ENCODE data around the gene FAR1.
A peak's percentile ranks its signal among the peaks of the same experiment; 100 is the strongest.

Gene FAR1

GRCh38 chr11:13679768-13680167 is 11.3 kb downstream of the FAR1 start:
- peaks cover 20 to 100% (median 53%) of the 10 kb centered on the region in 11 experiments; a peak in 18 of 22 replicates for H4K20me1 ChIP-seq
- H3K27me3 ChIP-seq, result no peaks in the 10 kb centered on the region
- peaks cover 0 to 6% (median 0%) of the 10 kb centered on the region in 11 experiments; a peak in 5 of 22 replicates for H3K9me3 ChIP-seq (replicated peaks in 1 of 11)
- peaks cover under 1 to 53% (median 15%) of the 10 kb centered on the region in 11 experiments; a peak in 18 of 22 replicates for H3K36me3 ChIP-seq
- H3K4me1 ChIP-seq, result peaks cover 3 to 92% (median 20%) of the 10 kb centered on the region in 10 experiments; a peak in 17 of 20 replicates
- H3K4me2 ChIP-seq, result peak overlapping the region in 2 of 11 experiments; percentile 20 to 38; a peak in 3 of 22 replicates
- peak overlapping the region in 1 of 11 experiments; percentile 26; a peak in 1 of 22 replicates for H3K27ac ChIP-seq
- H3K9ac ChIP-seq, result no peak overlapping the region
- TF ChIP-seq Cebpa-rat (IDR thresholded peaks at IDR 0.05), result no peak
- H3K4me3 ChIP-seq, result no peak overlapping the region

- TF ChIP-seq Cebpa-rat (IDR thresholded peaks at IDR 0.05), result no peak
- Histone ChIP-seq H3K4me2 (peak overlapping the region in 6 of 11 experiments; percentile 2 to 51 (median 15); a peak in 7 of 22 replicates), H3K36me3 (peaks cover 10 to 62% (median 23%) of the 10 kb centered on the region in 11 experiments; a peak in 19 of 22 replicates), H3K4me3 (no peak overlapping the region), H3K27ac (peak overlapping the region in 5 of 11 experiments; percentile 7 to 26 (median 17); a peak in 6 of 22 replicates), H3K9ac (no peak overlapping the region), H4K20me1 (peaks cover 20 to 100% (median 62%) of the 10 kb centered on the region in 11 experiments; a peak in 19 of 22 replicates), H3K27me3 (no peaks in the 10 kb centered on the region), H3K9me3 (replicated peaks in 1 of 11) (peaks cover 0 to 14% (median 0%) of the 10 kb centered on the region in 11 experiments; a peak in 5 of 22 replicates), H3K4me1 (peaks cover 0 to 92% (median 11%) of the 10 kb centered on the region in 10 experiments; a peak in 15 of 20 replicates)
These were observed 12.2 kb downstream of the FAR1 start for GRCh38 chr11:13680501-13681264.

GRCh38 chr11:13681446-13681845 is 13.0 kb downstream of the FAR1 start:
- no peaks in the 10 kb centered on the region for H3K27me3 ChIP-seq

GRCh38 chr11:13682212-13682611 is 13.7 kb downstream of the FAR1 start:
- Histone ChIP-seq H3K36me3 (peaks cover 12 to 73% (median 36%) of the 10 kb centered on the region in 11 experiments; a peak in 21 of 22 replicates), H3K4me1 (peaks cover 0 to 80% (median 9%) of the 10 kb centered on the region in 10 experiments; a peak in 10 of 20 replicates), H3K4me3 (no peak overlapping the region), H4K20me1 (peaks cover 24 to 100% (median 78%) of the 10 kb centered on the region in 11 experiments; a peak in 19 of 22 replicates), H3K9ac (no peak overlapping the region), H3K9me3 (replicated peaks in 1 of 11) (peaks cover under 1 to 23% (median 4%) of the 10 kb centered on the region in 11 experiments; a peak in 17 of 22 replicates), H3K4me2 (peak overlapping the region in 2 of 11 experiments; percentile 63 to 64; a peak in 4 of 22 replicates), H3K27ac (no peak overlapping the region; a peak in 1 of 22 replicates), H3K27me3 (no peaks in the 10 kb centered on the region)
- no peak for TF ChIP-seq Cebpa-rat (IDR thresholded peaks at IDR 0.05)

More at GRCh38 chr11:13681446-13681845, 13.0 kb downstream of the FAR1 start:
- Histone ChIP-seq H3K9me3 (replicated peaks in 1 of 11) (peaks cover 0 to 15% (median 0%) of the 10 kb centered on the region in 11 experiments; a peak in 5 of 22 replicates), H3K36me3 (peaks cover 12 to 67% (median 28%) of the 10 kb centered on the region in 11 experiments; a peak in 19 of 22 replicates), H3K4me1 (peaks cover 0 to 88% (median 9%) of the 10 kb centered on the region in 10 experiments; a peak in 10 of 20 replicates), H4K20me1 (peaks cover 24 to 100% (median 70%) of the 10 kb centered on the region in 11 experiments; a peak in 19 of 22 replicates), H3K4me3 (no peak overlapping the region), H3K9ac (no peak overlapping the region), H3K4me2 (peak overlapping the region in 2 of 11 experiments; percentile 38 to 51; a peak in 4 of 22 replicates), H3K27ac (peak overlapping the region in 2 of 11 experiments; percentile 18 to 26; a peak in 2 of 22 replicates)
- no peak for TF ChIP-seq Cebpa-rat (IDR thresholded peaks at IDR 0.05)

DNA sequence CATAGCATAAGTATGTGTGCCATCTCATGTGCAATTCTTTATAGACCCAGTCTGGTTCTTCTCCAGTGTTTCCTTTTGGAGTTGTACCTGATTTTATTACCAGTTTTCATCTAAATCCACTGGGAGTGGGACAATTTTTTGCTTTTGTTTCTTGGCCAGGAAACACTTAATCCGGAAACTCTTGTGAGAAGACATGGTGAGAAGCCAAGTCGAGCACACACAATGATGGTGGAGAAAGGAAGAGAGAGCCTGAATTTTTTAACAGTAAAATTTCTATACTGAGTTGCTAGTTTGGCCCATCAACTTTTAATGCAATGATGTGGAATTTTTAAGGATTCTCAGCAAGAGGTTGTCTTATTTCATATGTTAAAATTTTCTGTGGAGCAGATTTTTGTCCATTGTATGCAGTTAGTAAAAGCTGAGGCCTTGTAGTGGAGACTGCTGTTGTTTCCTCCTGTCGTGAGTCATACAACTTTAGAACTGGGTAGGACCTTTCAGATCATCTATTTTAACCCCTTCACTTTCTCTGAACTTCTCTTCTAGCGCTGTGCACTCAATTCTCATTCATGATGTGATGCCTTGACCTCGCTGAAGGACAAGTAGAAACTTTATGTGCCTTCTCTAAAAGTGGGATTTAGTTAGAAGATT is 17.1 kb downstream of the FAR1 start:
- Histone ChIP-seq H3K27ac (no peak overlapping the region), H3K36me3 (peaks cover 15 to 68% (median 36%) of the 10 kb centered on the region in 11 experiments), H3K4me2 (peak overlapping the region in 1 of 11 experiments; percentile 6; a peak in 2 of 22 replicates), H4K20me1 (peaks cover 28 to 96% (median 78%) of the 10 kb centered on the region in 11 experiments; a peak in 21 of 22 replicates), H3K27me3 (no peaks in the 10 kb centered on the region), H3K4me1 (peaks cover 0 to 47% (median 2%) of the 10 kb centered on the region in 10 experiments; a peak in 10 of 20 replicates), H3K9ac (no peak overlapping the region), H3K4me3 (no peak overlapping the region), H3K9me3 (replicated peaks in 1 of 11) (peaks cover 8 to 36% (median 15%) of the 10 kb centered on the region in 11 experiments; a peak in 18 of 22 replicates)
- TF ChIP-seq Cebpa-rat (IDR thresholded peaks at IDR 0.05), result no peak

- no peak overlapping the region for H3K4me3 ChIP-seq
- TF ChIP-seq Cebpa-rat (IDR thresholded peaks at IDR 0.05), result no peak
- H4K20me1 ChIP-seq, result peaks cover 23 to 97% (median 80%) of the 10 kb centered on the region in 11 experiments; a peak in 20 of 22 replicates
- H3K4me1 ChIP-seq, result peaks cover 0 to 35% (median 0%) of the 10 kb centered on the region in 10 experiments; a peak in 5 of 20 replicates
- H3K27ac ChIP-seq, result no peak overlapping the region
- peaks cover 12 to 45% (median 20%) of the 10 kb centered on the region in 11 experiments; a peak in 19 of 22 replicates for H3K9me3 ChIP-seq (replicated peaks in 1 of 11)
- no peak overlapping the region for H3K4me2 ChIP-seq
- H3K9ac ChIP-seq, result no peak overlapping the region
- H3K36me3 ChIP-seq, result peaks cover 19 to 72% (median 43%) of the 10 kb centered on the region in 11 experiments
- H3K27me3 ChIP-seq, result no peaks in the 10 kb centered on the region
These were observed 18.3 kb downstream of the FAR1 start for GRCh38 chr11:13686776-13687175.

DNA sequence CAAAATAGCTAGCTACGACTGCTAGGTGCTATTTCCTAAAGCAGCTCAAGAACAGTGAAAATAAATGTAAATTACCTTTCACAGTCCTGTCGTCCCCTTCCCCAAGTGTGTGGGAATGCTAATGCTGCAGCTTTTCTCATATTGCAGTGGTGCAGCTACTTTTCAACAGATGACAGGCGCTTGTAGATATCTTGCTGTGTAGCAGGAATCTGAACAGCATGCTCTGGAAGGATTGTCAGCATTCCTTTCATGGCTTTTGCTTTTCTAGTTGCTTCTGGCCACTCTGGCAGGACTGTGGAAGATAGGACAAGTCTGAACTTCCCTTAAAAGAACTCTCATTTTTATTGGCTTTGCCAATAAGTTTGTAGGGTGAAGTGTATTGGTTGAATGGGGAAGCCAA is 18.8 kb downstream of the FAR1 start:
- TF ChIP-seq Cebpa-rat (IDR thresholded peaks at IDR 0.05), result no peak
- H3K9ac ChIP-seq, result no peak overlapping the region
- H3K4me3 ChIP-seq, result no peak overlapping the region
- H3K9me3 ChIP-seq (replicated peaks in 1 of 11), result peaks cover 12 to 45% (median 20%) of the 10 kb centered on the region in 11 experiments; a peak in 19 of 22 replicates
- no peaks in the 10 kb centered on the region for H3K27me3 ChIP-seq
- peaks cover 19 to 77% (median 42%) of the 10 kb centered on the region in 11 experiments for H3K36me3 ChIP-seq
- peaks cover 0 to 33% (median 0%) of the 10 kb centered on the region in 10 experiments; a peak in 5 of 20 replicates for H3K4me1 ChIP-seq
- H4K20me1 ChIP-seq, result peaks cover 23 to 97% (median 82%) of the 10 kb centered on the region in 11 experiments; a peak in 20 of 22 replicates
- H3K27ac ChIP-seq, result no peak overlapping the region
- H3K4me2 ChIP-seq, result no peak overlapping the region

DNA sequence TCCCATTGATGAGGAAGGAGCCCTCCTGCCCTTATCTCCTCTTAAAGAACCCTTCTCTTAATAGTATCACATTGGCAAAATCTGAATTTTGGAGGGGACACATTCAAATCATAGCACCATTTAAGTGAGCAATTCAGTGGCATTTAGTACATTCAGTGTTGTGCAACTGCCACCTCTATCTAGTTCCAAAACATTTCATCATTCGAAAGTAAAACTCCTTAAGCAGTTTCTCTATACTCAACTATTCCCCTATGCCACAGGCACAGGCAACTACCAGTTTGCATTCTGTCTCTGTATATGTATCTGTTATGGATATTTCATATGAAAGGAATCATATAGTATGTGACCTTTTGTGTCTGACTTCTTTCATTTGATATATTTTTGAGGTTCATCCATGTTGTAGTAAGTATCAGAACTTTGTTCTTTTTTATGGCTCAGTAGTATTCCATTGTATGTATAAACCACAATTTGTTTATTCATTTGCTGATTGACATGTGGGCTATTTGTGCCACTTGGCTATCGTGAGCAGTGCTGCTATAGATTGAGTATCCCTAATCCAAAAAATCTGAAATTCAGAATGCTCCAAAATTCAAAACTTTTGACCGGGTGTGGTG is 22.9 kb downstream of the FAR1 start:
- H4K20me1 ChIP-seq, result peaks cover 25 to 97% (median 75%) of the 10 kb centered on the region in 11 experiments; a peak in 21 of 22 replicates
- H3K27me3 ChIP-seq, result no peaks in the 10 kb centered on the region
- H3K4me1 ChIP-seq, result peaks cover 0 to 14% (median 0%) of the 10 kb centered on the region in 10 experiments; a peak in 3 of 20 replicates
- H3K4me3 ChIP-seq, result no peak overlapping the region
- no peak overlapping the region for H3K4me2 ChIP-seq
- peaks cover 31 to 78% (median 50%) of the 10 kb centered on the region in 11 experiments for H3K36me3 ChIP-seq
- TF ChIP-seq Cebpa-rat (IDR thresholded peaks at IDR 0.05), result no peak
- H3K9me3 ChIP-seq (replicated peaks in 1 of 11), result peaks cover 12 to 33% (median 20%) of the 10 kb centered on the region in 11 experiments; a peak in 19 of 22 replicates
- no peak overlapping the region for H3K27ac ChIP-seq
- H3K9ac ChIP-seq, result no peak overlapping the region

Data from BLaER1 treated with 17β-estradiol and CSF1 and Interleukin-3, amounts not matched to agents 10 nM and 100 nM (cell line).